Sigmoid colon (tissue), 7 donors: ENCODE data around the gene GRIK4. TPM values are rescaled to one million over a fixed set of nuclear protein-coding genes. Genes with fewer than 3 reads are reported as not detected.

Experiments used
- DNase-seq: peaks from one replicate; pipeline ENCODE4 v3.0.0-alpha.2; 2019
- H3K27ac ChIP-seq, 4 donors: fragments of 200-600 bp; sonication (generic); one replicate each; pipeline ENCODE4 v1.5.1; 2016 to 2019; ENCODE audit warnings: mild to moderate bottlenecking in 1 of 4
- H3K27me3 ChIP-seq, 3 donors: fragments of 200-600 bp; sonication (generic); one replicate each; pipeline ENCODE4 v1.5.1; 2019; ENCODE audit warnings: mild to moderate bottlenecking in 1 of 3
- H3K36me3 ChIP-seq, 4 donors: fragments of 200-600 bp; sonication (generic); one replicate each; pipeline ENCODE4 v1.5.1; 2016 to 2019
- H3K4me1 ChIP-seq, 4 donors: fragments of 200-600 bp; sonication (generic); one replicate each; pipeline ENCODE4 v1.5.1; 2017 to 2019
- H3K4me3 ChIP-seq, 4 donors: fragments of 200-600 bp; sonication (generic); one replicate each; pipeline ENCODE4 v1.5.1; 2017 to 2019; ENCODE audit warnings: mild to moderate bottlenecking in 2 of 4, moderate library complexity in 1 of 4
- H3K9me3 ChIP-seq, 4 donors: fragments of 200-600 bp in 3 of 4; sonication (generic) in 3 of 4; one replicate each; pipeline versions ENCODE4 v1.5.1 to v1.6.1; 2013 to 2019
- EP300 ChIP-seq, 4 donors: sonication (generic); formaldehyde crosslinking; IDR thresholded peaks; one replicate each; pipeline ENCODE4 v1.6.1; 2017; ENCODE audit warnings: antibody characterized with exemption in 4 of 4
- POLR2A ChIP-seq, 2 donors: fragments of 450-650 bp; IDR thresholded peaks; one replicate each; pipeline ENCODE4 v1.6.1; 2016; ENCODE audit warnings: antibody characterized with exemption in 2 of 2, mild to moderate bottlenecking in 2 of 2, moderate library complexity in 2 of 2
- POLR2AphosphoS5 ChIP-seq, 4 donors: sonication (generic); formaldehyde crosslinking; IDR thresholded peaks; one replicate each; pipeline ENCODE4 v1.6.1; 2017; ENCODE audit warnings: antibody characterized with exemption in 4 of 4
- WGBS, 2 donors: extraction: QIAGEN DNeasy Blood & Tissue Kit; methylation state at CpG; one replicate each; pipeline ENCODE4 v1.1.7; 2013; 5-methylcytosine and 5-hydroxymethylcytosine counted together
- intact Hi-C: fragments of 100-400 bp; cut with DNase I; formaldehyde crosslinking; loops from one replicate; pipeline ENCODE4 v1.15.1; 2023
- polyA plus RNA-seq, 3 donors: library from polyadenylated mRNA; stranded (reverse); fragments of 200-250 nt; gene quantifications; one replicate each; pipeline ENCODE4 v1.2.3, GENCODE V29; 2013
- total RNA-seq, 4 donors: library from RNA; depleted of rRNA; stranded (reverse); fragments of >200 nt; gene quantifications; one replicate each; pipeline ENCODE4 v1.1.0, GENCODE V29; 2016
- TF ChIP-seq, protein P1 (sequence below), 4 experiments: fragments of 450-650 bp in 3 of 4; fragments of 200-600 bp in 1 of 4; IDR thresholded peaks; one replicate each; pipeline ENCODE4 v1.5.1; 2016 to 2019; ENCODE audit warnings: antibody characterized with exemption in 4 of 4, mild to moderate bottlenecking in 3 of 4, moderate library complexity in 2 of 4
- donor health status: healthy with polysubstance abuse.
- donor health status: Bipolar disorder and iron deficiency.
- donor health status: healthy.

Gene GRIK4
- total and polyA plus RNA-seq, 7 donors: 0.10 to 0.36 (median 0.27) TPM; not detected in 4

DNA sequence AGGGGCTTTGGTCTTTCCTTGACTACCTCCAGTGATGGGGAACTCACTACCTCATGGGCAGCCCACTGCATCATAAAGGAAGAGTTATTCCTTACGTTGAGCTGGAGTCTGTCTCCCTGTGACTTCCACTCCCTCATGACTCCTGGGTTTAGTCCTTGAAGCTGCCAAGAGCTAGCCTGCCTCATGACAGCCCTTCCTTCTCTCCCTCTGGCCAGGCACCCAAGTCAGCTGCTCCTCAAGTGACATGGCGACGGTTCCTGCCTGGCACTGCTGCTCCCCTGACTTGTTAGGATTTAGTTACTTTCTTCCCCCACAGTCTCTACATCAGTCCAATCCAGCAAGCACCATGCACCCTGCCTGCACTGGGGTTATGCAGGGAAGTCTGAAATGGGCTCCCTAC lies 316.3 kb downstream of the GRIK4 start:
- Histone ChIP-seq H3K27me3 (peaks cover 0 to 17% (median 0%) of the 10 kb centered on the region in 3 donors), H3K36me3 (no peaks in the 10 kb centered on the region), H3K4me3 (no peak overlapping the region), H3K9me3 (no peaks in the 10 kb centered on the region), H3K27ac (no peak overlapping the region), H3K4me1 (no peaks in the 10 kb centered on the region)
- intact Hi-C loops: no loop called here
- DNase-seq: no peak
- 77 to 82% methylated on average over 3 of the region's 3 CpGs for WGBS, 2 donors
- TF ChIP-seq EP300 (IDR thresholded peaks at IDR 0.05): no peak
- TF ChIP-seq, protein P1, sequence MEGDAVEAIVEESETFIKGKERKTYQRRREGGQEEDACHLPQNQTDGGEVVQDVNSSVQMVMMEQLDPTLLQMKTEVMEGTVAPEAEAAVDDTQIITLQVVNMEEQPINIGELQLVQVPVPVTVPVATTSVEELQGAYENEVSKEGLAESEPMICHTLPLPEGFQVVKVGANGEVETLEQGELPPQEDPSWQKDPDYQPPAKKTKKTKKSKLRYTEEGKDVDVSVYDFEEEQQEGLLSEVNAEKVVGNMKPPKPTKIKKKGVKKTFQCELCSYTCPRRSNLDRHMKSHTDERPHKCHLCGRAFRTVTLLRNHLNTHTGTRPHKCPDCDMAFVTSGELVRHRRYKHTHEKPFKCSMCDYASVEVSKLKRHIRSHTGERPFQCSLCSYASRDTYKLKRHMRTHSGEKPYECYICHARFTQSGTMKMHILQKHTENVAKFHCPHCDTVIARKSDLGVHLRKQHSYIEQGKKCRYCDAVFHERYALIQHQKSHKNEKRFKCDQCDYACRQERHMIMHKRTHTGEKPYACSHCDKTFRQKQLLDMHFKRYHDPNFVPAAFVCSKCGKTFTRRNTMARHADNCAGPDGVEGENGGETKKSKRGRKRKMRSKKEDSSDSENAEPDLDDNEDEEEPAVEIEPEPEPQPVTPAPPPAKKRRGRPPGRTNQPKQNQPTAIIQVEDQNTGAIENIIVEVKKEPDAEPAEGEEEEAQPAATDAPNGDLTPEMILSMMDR (IDR thresholded peaks at IDR 0.05): no peak
- no peak for TF ChIP-seq POLR2A (IDR thresholded peaks at IDR 0.05)
- TF ChIP-seq POLR2AphosphoS5 (IDR thresholded peaks at IDR 0.05): no peak

DNA sequence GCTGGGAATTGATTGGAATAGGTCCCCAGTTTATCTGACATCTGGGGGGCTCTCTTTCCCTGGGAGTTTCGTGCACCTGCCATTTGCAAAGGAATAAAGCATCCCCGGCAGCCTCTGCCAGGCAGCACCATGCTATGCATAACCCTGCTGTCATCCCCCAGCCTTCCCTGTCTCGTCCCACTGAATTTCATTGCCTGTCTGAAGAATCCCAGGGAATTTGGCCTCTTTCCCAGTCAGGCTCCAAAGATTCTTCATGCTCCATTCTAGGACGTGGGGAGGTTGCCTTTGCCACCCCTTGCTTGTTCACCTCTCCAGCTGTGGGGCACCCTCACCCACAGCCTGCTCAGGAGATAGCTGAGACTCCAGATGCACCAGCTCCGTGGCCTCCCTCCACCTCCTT lies 317.3 kb downstream of the GRIK4 start:
- Histone ChIP-seq H3K27ac (no peak overlapping the region), H3K9me3 (no peaks in the 10 kb centered on the region), H3K4me3 (no peak overlapping the region), H3K4me1 (no peaks in the 10 kb centered on the region), H3K36me3 (no peaks in the 10 kb centered on the region), H3K27me3 (peaks cover 0 to 18% (median 0%) of the 10 kb centered on the region in 3 donors)
- intact Hi-C loops: no loop called here
- DNase-seq: no peak
- 52 to 59% methylated on average over 5 of the region's 5 CpGs for WGBS, 2 donors
- TF ChIP-seq POLR2AphosphoS5 (IDR thresholded peaks at IDR 0.05): no peak
- no peak for TF ChIP-seq EP300 (IDR thresholded peaks at IDR 0.05)
- TF ChIP-seq, protein P1 (IDR thresholded peaks at IDR 0.05): no peak
- TF ChIP-seq POLR2A (IDR thresholded peaks at IDR 0.05): no peak

DNA sequence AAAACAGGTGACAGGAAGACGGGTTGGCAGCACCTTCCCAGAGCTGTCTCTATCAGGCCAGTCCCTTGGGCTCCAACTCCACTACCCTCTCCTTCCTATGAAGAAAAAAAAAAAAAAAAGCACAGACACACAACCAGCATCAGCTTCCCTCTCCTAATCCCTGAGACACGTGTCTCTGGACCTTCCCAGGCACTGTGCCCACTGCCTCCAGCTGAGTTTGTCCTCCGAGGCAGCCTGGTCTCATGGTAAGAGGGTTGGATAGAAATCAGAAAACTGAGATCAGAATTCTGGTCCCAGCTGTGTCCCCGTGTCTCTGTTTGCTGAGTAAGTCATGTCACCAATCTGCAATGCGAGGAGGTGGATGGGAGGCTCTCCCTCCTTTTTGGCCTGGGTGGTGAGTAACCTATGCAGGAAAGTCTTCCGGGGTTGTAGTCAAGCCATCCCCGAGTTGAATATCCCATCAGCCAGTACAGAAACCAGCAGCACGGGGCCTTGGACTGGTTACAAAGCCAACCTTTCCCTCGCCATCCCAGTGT lies 318.6 kb downstream of the GRIK4 start:
- TF ChIP-seq POLR2A (IDR thresholded peaks at IDR 0.05): no peak
- TF ChIP-seq EP300 (IDR thresholded peaks at IDR 0.05): no peak
- TF ChIP-seq, protein P1 (IDR thresholded peaks at IDR 0.05): no peak
- TF ChIP-seq POLR2AphosphoS5 (IDR thresholded peaks at IDR 0.05): no peak
- H3K4me3 ChIP-seq: no peak overlapping the region
- 71 to 75% methylated on average over 9 of the region's 9 CpGs for WGBS, 2 donors
- no peaks in the 10 kb centered on the region for H3K9me3 ChIP-seq
- peaks cover 0 to 13% (median 4%) of the 10 kb centered on the region in 3 donors for H3K27me3 ChIP-seq
- H3K27ac ChIP-seq: no peak overlapping the region
- no peaks in the 10 kb centered on the region for H3K36me3 ChIP-seq
- no peak for DNase-seq
- intact Hi-C loops: no loop called here
- no peaks in the 10 kb centered on the region for H3K4me1 ChIP-seq

DNA sequence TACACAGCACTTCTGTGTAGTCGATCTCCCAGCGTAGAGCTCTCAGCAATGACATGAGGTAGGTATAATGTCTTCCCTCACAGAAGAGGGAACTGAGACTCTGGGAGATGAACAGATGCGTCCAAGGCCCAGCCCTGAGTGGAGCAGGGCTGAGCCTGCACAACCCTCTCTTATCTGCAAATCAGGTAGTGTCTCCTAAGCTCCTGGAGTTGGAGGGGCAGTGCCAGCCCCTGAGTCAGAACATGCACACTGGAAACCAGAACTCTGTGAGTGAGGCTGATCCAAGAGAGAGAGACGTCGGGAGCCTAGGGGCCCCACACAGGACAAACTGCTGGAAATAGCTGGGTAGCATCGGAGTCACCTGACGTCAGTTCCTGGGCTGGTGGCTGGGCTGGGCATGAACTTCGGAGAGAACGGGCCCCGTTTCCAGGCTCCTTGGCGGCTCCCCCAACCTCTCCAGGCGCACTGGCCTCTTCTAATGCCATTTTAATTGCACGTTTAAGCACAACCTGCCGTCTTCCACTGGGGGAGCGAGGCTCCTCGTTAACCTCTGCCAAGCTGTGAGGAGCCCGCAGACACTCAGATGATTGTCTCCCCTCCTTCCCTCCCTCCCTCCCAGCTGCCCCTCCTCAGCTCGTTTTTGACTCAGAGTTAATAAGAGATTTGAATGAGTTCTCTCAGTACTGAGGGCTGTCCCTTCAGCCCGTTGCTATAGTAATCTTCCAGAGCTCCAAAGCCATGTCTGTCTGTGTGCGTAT lies 321.1 kb downstream of the GRIK4 start:
- intact Hi-C loops: no loop called here
- Histone ChIP-seq H3K27me3 (peaks cover 0 to 11% (median 4%) of the 10 kb centered on the region in 3 donors), H3K4me1 (no peaks in the 10 kb centered on the region), H3K9me3 (no peaks in the 10 kb centered on the region), H3K27ac (no peak overlapping the region), H3K36me3 (no peaks in the 10 kb centered on the region), H3K4me3 (no peak overlapping the region)
- WGBS, 2 donors: 50 to 72% methylated on average over 20 of the region's 20 CpGs
- DNase-seq: no peak
- TF ChIP-seq POLR2AphosphoS5 (IDR thresholded peaks at IDR 0.05) (no peak), EP300 (IDR thresholded peaks at IDR 0.05) (no peak), POLR2A (IDR thresholded peaks at IDR 0.05) (no peak)

DNA sequence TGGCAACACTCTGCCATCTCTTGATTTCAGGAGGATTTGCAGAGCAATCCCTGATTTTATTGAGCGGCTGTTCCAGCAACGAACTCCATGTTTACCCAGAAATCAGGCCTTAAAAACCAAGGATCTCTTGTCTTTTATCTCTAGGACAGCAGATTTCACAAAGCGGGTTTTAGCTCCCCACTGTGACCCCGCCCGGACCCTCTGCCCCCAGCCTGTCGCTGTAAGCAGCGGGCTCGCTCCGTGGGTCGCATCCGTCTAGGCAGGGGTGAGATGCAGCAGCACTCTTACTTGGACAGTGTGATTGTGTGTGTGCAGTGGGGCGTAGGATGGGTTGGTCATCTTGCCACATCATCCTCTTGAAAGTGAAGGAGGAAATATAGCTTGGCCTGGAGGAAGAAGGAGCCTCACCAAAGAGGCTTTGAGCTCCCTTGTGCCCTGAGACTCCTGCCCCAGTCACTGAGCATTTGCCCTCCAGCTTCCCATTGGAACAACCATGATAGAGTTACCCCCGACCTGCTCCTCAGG lies 323.2 kb downstream of the GRIK4 start:
- 65 to 81% methylated on average over 13 of the region's 13 CpGs for WGBS, 2 donors
- no peaks in the 10 kb centered on the region for H3K4me1 ChIP-seq
- H3K36me3 ChIP-seq: no peaks in the 10 kb centered on the region
- H3K9me3 ChIP-seq: no peaks in the 10 kb centered on the region
- intact Hi-C loops: no loop called here
- no peak for DNase-seq
- no peak for TF ChIP-seq POLR2A (IDR thresholded peaks at IDR 0.05)
- no peak for TF ChIP-seq EP300 (IDR thresholded peaks at IDR 0.05)
- TF ChIP-seq, protein P1 (IDR thresholded peaks at IDR 0.05): no peak
- no peak for TF ChIP-seq POLR2AphosphoS5 (IDR thresholded peaks at IDR 0.05)
- no peak overlapping the region for H3K27ac ChIP-seq
- H3K4me3 ChIP-seq: no peak overlapping the region
- peaks cover 0 to 11% (median 4%) of the 10 kb centered on the region in 3 donors for H3K27me3 ChIP-seq
